Prostate gland (tissue), 2 donors: Measurements from ENCODE around the gene WDR38.
"Not testable (repeated sequence)": the region's sequence is repeated elsewhere in the genome, so short reads cannot be mapped to it uniquely, and the experiment has no call there.

Experiments
- POLR2AphosphoS5 ChIP-seq: sonication (generic); formaldehyde crosslinking; IDR thresholded peaks from one replicate; pipeline ENCODE4 v1.6.1; 2017; ENCODE audit warnings: antibody characterized with exemption
- TF ChIP-seq, protein P1 (sequence below), 4 experiments: fragments of 200-600 bp in 2 of 4; fragments of 450-650 bp in 2 of 4; sonication (generic) in 2 of 4; IDR thresholded peaks; 1 replicate in 3 of 4; 2 replicates in 1 of 4; pipeline ENCODE4 v1.5.1; 2016 to 2019; ENCODE audit warnings: antibody characterized with exemption in 4 of 4, mild to moderate bottlenecking in 2 of 4, moderate library complexity in 2 of 4

GRCh38 chr9:124838132-124838531 lies 15.1 kb upstream of the WDR38 start:
- TF ChIP-seq, protein P1, sequence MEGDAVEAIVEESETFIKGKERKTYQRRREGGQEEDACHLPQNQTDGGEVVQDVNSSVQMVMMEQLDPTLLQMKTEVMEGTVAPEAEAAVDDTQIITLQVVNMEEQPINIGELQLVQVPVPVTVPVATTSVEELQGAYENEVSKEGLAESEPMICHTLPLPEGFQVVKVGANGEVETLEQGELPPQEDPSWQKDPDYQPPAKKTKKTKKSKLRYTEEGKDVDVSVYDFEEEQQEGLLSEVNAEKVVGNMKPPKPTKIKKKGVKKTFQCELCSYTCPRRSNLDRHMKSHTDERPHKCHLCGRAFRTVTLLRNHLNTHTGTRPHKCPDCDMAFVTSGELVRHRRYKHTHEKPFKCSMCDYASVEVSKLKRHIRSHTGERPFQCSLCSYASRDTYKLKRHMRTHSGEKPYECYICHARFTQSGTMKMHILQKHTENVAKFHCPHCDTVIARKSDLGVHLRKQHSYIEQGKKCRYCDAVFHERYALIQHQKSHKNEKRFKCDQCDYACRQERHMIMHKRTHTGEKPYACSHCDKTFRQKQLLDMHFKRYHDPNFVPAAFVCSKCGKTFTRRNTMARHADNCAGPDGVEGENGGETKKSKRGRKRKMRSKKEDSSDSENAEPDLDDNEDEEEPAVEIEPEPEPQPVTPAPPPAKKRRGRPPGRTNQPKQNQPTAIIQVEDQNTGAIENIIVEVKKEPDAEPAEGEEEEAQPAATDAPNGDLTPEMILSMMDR (IDR thresholded peaks at IDR 0.05), result not testable (repeated sequence)
- not testable (repeated sequence) for TF ChIP-seq POLR2AphosphoS5
